ENCODE results near the gene GNMT. TPM values are rescaled to one million over a fixed set of nuclear protein-coding genes. Genes with fewer than 3 reads are reported as not detected.

GNMT gene
- total and polyA plus RNA-seq, 9 of the 15 experiments (the other 6 are each of a cell fraction or from before 2014, with no cell fraction given), result 0.11 to 0.29 (median 0.15) TPM; not detected in 6

DNA sequence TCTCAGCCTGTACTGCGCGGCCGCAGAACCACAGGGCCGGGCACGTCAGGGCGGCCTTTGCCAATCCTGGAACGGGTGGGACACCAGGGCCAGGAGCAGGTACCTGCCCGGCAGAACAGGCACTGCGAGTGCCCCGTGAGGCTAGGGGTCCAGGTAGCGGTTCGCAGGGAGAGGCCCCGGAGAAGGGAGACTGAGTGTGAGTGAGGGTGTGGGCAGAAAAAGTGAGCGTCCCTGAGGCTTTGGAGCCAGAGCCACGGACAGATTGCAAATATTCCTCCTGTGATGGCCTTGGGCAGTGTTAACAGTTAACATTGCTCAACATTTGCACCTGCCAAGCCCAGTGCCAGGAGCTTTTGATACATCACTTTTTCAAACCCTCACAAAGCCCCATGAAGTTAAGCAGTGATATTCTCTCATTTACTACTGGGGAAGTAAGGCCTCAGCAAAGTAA lies 491 bp downstream of the GNMT start (continued):
- TF ChIP-seq, protein P1, sequence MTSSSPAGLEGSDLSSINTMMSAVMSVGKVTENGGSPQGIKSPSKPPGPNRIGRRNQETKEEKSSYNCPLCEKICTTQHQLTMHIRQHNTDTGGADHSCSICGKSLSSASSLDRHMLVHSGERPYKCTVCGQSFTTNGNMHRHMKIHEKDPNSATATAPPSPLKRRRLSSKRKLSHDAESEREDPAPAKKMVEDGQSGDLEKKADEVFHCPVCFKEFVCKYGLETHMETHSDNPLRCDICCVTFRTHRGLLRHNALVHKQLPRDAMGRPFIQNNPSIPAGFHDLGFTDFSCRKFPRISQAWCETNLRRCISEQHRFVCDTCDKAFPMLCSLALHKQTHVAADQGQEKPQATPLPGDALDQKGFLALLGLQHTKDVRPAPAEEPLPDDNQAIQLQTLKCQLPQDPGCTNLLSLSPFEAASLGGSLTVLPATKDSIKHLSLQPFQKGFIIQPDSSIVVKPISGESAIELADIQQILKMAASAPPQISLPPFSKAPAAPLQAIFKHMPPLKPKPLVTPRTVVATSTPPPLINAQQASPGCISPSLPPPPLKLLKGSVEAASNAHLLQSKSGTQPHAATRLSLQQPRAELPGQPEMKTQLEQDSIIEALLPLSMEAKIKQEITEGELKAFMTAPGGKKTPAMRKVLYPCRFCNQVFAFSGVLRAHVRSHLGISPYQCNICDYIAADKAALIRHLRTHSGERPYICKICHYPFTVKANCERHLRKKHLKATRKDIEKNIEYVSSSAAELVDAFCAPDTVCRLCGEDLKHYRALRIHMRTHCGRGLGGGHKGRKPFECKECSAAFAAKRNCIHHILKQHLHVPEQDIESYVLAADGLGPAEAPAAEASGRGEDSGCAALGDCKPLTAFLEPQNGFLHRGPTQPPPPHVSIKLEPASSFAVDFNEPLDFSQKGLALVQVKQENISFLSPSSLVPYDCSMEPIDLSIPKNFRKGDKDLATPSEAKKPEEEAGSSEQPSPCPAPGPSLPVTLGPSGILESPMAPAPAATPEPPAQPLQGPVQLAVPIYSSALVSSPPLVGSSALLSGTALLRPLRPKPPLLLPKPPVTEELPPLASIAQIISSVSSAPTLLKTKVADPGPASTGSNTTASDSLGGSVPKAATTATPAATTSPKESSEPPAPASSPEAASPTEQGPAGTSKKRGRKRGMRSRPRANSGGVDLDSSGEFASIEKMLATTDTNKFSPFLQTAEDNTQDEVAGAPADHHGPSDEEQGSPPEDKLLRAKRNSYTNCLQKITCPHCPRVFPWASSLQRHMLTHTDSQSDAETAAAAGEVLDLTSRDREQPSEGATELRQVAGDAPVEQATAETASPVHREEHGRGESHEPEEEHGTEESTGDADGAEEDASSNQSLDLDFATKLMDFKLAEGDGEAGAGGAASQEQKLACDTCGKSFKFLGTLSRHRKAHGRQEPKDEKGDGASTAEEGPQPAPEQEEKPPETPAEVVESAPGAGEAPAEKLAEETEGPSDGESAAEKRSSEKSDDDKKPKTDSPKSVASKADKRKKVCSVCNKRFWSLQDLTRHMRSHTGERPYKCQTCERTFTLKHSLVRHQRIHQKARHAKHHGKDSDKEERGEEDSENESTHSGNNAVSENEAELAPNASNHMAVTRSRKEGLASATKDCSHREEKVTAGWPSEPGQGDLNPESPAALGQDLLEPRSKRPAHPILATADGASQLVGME (CRISPR knock-in tag; IDR thresholded peaks at IDR 0.05), result no peak
- TF ChIP-seq HSF4 (CRISPR knock-in tag; IDR thresholded peaks at IDR 0.05; ENCODE audit: borderline replicate concordance), result no peak
- TF ChIP-seq POU5F1 (IDR thresholded peaks at IDR 0.05; ENCODE audit: borderline replicate concordance, low read depth, low read length, partially characterized antibody), result no peak
- TF ChIP-seq, protein P2, sequence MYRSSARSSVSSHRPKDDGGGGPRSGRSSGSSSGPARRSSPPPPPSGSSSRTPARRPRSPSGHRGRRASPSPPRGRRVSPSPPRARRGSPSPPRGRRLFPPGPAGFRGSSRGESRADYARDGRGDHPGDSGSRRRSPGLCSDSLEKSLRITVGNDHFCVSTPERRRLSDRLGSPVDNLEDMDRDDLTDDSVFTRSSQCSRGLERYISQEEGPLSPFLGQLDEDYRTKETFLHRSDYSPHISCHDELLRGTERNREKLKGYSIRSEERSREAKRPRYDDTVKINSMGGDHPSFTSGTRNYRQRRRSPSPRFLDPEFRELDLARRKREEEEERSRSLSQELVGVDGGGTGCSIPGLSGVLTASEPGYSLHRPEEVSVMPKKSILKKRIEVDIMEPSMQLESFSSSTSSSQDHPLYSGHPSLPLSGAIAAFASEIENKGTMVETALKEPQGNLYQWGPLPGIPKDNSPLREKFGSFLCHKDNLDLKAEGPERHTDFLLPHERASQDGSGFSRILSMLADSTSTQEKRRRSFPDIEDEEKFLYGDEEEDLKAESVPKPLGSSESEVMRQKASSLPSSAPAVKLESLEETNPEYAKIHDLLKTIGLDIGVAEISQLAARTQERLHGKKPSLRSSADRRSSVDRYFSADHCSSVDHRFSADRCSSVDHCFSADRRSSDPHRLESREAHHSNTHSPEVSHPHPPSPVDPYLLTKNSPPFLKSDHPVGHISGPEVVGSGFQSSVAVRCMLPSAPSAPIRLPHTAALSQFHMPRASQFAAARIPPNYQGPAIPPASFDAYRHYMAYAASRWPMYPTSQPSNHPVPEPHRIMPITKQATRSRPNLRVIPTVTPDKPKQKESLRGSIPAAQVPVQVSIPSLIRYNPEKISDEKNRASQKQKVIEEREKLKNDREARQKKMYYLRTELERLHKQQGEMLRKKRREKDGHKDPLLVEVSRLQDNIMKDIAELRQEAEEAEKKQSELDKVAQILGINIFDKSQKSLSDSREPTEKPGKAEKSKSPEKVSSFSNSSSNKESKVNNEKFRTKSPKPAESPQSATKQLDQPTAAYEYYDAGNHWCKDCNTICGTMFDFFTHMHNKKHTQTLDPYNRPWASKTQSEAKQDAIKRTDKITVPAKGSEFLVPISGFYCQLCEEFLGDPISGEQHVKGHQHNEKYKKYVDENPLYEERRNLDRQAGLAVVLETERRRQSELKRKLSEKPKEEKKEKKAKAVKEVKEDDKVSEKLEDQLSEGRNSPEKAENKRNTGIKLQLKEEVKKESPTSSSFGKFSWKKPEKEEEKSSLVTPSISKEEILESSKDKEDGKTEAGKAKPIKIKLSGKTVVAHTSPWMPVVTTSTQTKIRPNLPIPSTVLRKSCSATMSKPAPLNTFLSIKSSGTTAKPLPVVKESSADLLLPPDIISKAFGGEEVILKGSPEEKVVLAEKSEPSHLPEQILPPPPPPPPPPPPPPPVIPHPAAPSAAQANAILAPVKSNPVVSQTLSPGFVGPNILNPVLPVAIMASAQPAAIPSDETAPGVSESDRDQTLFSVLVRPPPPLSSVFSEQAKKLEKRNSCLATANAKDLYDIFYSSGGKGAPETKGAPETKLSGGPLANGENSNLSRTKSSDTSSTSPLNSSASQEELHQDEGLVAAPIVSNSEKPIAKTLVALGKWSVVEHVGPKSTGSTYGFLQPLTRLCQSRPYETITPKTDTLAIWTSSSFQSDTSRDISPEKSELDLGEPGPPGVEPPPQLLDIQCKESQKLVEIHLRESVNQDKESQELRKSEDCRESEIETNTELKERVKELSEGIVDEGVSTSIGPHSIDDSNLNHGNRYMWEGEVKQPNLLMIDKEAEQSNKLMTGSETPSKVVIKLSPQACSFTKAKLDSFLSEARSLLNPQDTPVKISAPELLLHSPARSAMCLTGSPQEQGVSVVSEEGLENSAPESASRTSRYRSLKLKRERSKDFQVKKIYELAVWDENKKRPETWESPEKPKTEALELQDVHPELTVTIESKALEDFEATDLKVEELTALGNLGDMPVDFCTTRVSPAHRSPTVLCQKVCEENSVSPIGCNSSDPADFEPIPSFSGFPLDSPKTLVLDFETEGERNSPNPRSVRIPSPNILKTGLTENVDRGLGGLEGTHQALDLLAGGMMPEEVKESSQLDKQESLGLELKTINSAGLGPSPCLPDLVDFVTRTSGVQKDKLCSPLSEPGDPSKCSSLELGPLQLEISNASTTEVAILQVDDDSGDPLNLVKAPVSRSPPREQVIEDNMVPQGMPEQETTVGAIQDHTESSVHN (IDR thresholded peaks at IDR 0.05; ENCODE audit: borderline replicate concordance in 1 of 2, low read depth in 1 of 2), result no peak
- no peak for TF ChIP-seq DNMT1 (IDR thresholded peaks at IDR 0.05)
- TF ChIP-seq STAT5B (CRISPR knock-in tag; IDR thresholded peaks at IDR 0.05), result no peak
- no peak for TF ChIP-seq ELF2 (CRISPR knock-in tag; IDR thresholded peaks at IDR 0.05)
- no peak for TF ChIP-seq ZNF354B (CRISPR knock-in tag; IDR thresholded peaks at IDR 0.05)
- TF ChIP-seq SIRT6 (IDR thresholded peaks at IDR 0.05; ENCODE audit: low read depth, low read length), result no peak
- no peak for TF ChIP-seq MAFF (IDR thresholded peaks at IDR 0.05; ENCODE audit: low read length)
- no peak for TF ChIP-seq HDAC1 (IDR thresholded peaks at IDR 0.05)
- no peak for TF ChIP-seq ZBTB17 (CRISPR knock-in tag; IDR thresholded peaks at IDR 0.05)

Measured in K562 (cell line).